Erythroblast (primary cell): Measurements from ENCODE around the gene GPANK1.

Experiments
- GATA1 ChIP-seq: IDR thresholded peaks from 2 replicates; pipeline ENCODE4 v1.6.1; 2011; ENCODE audit warnings: low read depth, mild to moderate bottlenecking, control low read depth, low read length, moderate library complexity
- POLR2A ChIP-seq: IDR thresholded peaks from 2 replicates; pipeline ENCODE4 v1.6.1; 2011; ENCODE audit warnings: mild to moderate bottlenecking, low read length

- TF ChIP-seq POLR2A (no peak), GATA1 (no peak)
Measured at GRCh38 chr6:31651602-31652191, 13.1 kb downstream of the GPANK1 start.
